H1 (cell line): ENCODE measurements around the gene ADAMTS16. TPM values are rescaled to one million over a fixed set of nuclear protein-coding genes. Genes with fewer than 3 reads are reported as not detected.

Source experiments
- CTCF ChIA-PET: fragments of 300-600 bp; sonication (Branson Sonifier 250); formaldehyde crosslinking; loops from one replicate; lab custom pipeline; 2021; ENCODE audit not compliant: partially characterized antibody; lab: Charles Lee
- POLR2A ChIA-PET: fragments of 300-600 bp; sonication (Branson Sonifier 250); formaldehyde crosslinking; loops from one replicate; lab custom pipeline; 2021; ENCODE audit warnings: inconsistent platforms; ENCODE audit not compliant: partially characterized antibody; lab: Charles Lee
- DNase-seq, 2 experiments: peaks; one replicate each; pipeline versions ENCODE4 v3.0.0 to v3.0.0-alpha.2; 2010 to 2022; ENCODE audit warnings: low spot score in 2 of 2, low read depth in 1 of 2, mixed read lengths in 1 of 2
- FAIRE-seq: peaks from 2 replicates; lab custom pipeline; 2011; peaks lifted over from hg19 to GRCh38; lab: Jason Lieb, UNC
- H2AFZ ChIP-seq: 2 replicates; pipeline ENCODE4 v1.8.1; 2012; ENCODE audit warnings: low read length, inconsistent platforms
- H2AK5ac ChIP-seq: 2 replicates; pipeline ENCODE4 v1.6.1; 2013; ENCODE audit warnings: low read depth, low read length
- H2BK120ac ChIP-seq: replicated peaks from 2 replicates; pipeline ENCODE3; 2013; ENCODE audit warnings: low read depth, low read length, inconsistent platforms
- H2BK12ac ChIP-seq: 2 replicates; pipeline ENCODE4 v1.6.1; 2013; ENCODE audit warnings: low read depth, low read length
- H2BK15ac ChIP-seq: 2 replicates; pipeline ENCODE4 v1.6.1; 2013; ENCODE audit warnings: low read length
- H2BK20ac ChIP-seq: 2 replicates; pipeline ENCODE4 v1.6.1; 2013; ENCODE audit warnings: low read length
- H2BK5ac ChIP-seq: 2 replicates; pipeline ENCODE4 v1.6.1; 2013; ENCODE audit warnings: low read depth, low read length
- H3K14ac ChIP-seq: 2 replicates; pipeline ENCODE4 v1.6.1; 2013; ENCODE audit warnings: inconsistent platforms; ENCODE audit not compliant: insufficient read length
- H3K18ac ChIP-seq: 2 replicates; pipeline ENCODE4 v1.6.1; 2013; ENCODE audit warnings: low read length; ENCODE audit errors: extremely low read depth
- H3K23ac ChIP-seq: 2 replicates; pipeline ENCODE4 v1.6.1; 2013; ENCODE audit warnings: inconsistent platforms; ENCODE audit not compliant: insufficient read length
- H3K23me2 ChIP-seq: 2 replicates; pipeline ENCODE4 v1.6.1; 2013; ENCODE audit warnings: low read depth, low read length
- H3K27ac ChIP-seq: 2 replicates; pipeline ENCODE4 v1.6.1; 2011; ENCODE audit warnings: low read depth, low read length, inconsistent platforms
- H3K27me3 ChIP-seq, 4 experiments: replicated peaks in 1 of 4; 1 replicate in 1 of 4; 2 replicates in 3 of 4; pipeline versions ENCODE4 v1.6.1 to v1.8.1; 2011 to 2013; ENCODE audit warnings: low read length in 3 of 4, mild to moderate bottlenecking in 3 of 4, inconsistent platforms in 2 of 4, mixed read lengths in 2 of 4, moderate library complexity in 1 of 4; ENCODE audit not compliant: control insufficient read depth in 3 of 4, insufficient read depth in 3 of 4; ENCODE audit errors: extremely low read depth in 1 of 4
- H3K36me3 ChIP-seq, 4 experiments: 2 replicates each; pipeline versions ENCODE4 v1.6.1 to v1.8.1; 2011 to 2013; ENCODE audit warnings: mild to moderate bottlenecking in 4 of 4, low read length in 3 of 4, moderate library complexity in 2 of 4, control low read depth in 1 of 4, inconsistent platforms in 1 of 4; ENCODE audit not compliant: insufficient read depth in 4 of 4, control insufficient read depth in 2 of 4
- H3K4ac ChIP-seq: replicated peaks from 2 replicates; pipeline ENCODE3; 2013; ENCODE audit warnings: low read length, low read depth, mixed read lengths, inconsistent platforms; ENCODE audit not compliant: insufficient read length
- H3K4me1 ChIP-seq, 4 experiments: replicated peaks in 1 of 4; 1 replicate in 1 of 4; 2 replicates in 3 of 4; pipeline versions ENCODE4 v1.6.1 to v1.8.1; 2011 to 2013; ENCODE audit warnings: low read length in 3 of 4, inconsistent platforms in 2 of 4, mixed read lengths in 1 of 4; ENCODE audit not compliant: insufficient read depth in 4 of 4, control insufficient read depth in 3 of 4
- H3K4me2 ChIP-seq, 2 experiments: 2 replicates each; pipeline versions ENCODE4 v1.6.1 to v1.8.1; 2011 to 2013; ENCODE audit warnings: low read depth in 2 of 2, low read length in 2 of 2, control low read depth in 1 of 2, inconsistent platforms in 1 of 2, mild to moderate bottlenecking in 1 of 2; ENCODE audit not compliant: insufficient read depth in 1 of 2
- H3K4me3 ChIP-seq, 4 experiments: fragments of 200-600, 300-600 bp in 1 of 4; sonication (generic), shearing (Covaris generic), sonication (Bioruptor Twin) in 1 of 4; 2 replicates each; pipeline versions ENCODE4 v1.5.1 to v1.8.1; 2011 to 2016; ENCODE audit warnings: low read length in 4 of 4, low read depth in 3 of 4, control low read depth in 2 of 4, inconsistent platforms in 2 of 4, mild to moderate bottlenecking in 2 of 4, mixed read lengths in 1 of 4, moderate library complexity in 1 of 4; ENCODE audit not compliant: insufficient read depth in 2 of 4; ENCODE audit errors: extremely low read depth in 1 of 4
- H3K56ac ChIP-seq: replicated peaks from 2 replicates; pipeline ENCODE3; 2013; ENCODE audit warnings: low read depth, mild to moderate bottlenecking, mixed read lengths, low read length, inconsistent platforms; ENCODE audit not compliant: insufficient read length
- H3K79me1 ChIP-seq: 2 replicates; pipeline ENCODE4 v1.6.1; 2013; ENCODE audit warnings: low read depth, low read length, control low read depth
- H3K79me2 ChIP-seq, 2 experiments: 2 replicates each; pipeline versions ENCODE4 v1.6.1 to v1.8.1; 2012 to 2013; ENCODE audit warnings: low read length in 2 of 2, mild to moderate bottlenecking in 2 of 2, inconsistent platforms in 1 of 2; ENCODE audit not compliant: insufficient read depth in 2 of 2, control insufficient read depth in 1 of 2
- H3K9ac ChIP-seq, 4 experiments: replicated peaks in 1 of 4; 1 replicate in 1 of 4; 2 replicates in 3 of 4; pipeline versions ENCODE4 v1.6.1 to v1.8.1; 2011 to 2013; ENCODE audit warnings: low read depth in 3 of 4, low read length in 3 of 4, control low read depth in 2 of 4, mild to moderate bottlenecking in 2 of 4, moderate library complexity in 2 of 4, inconsistent platforms in 1 of 4; ENCODE audit errors: extremely low read depth in 1 of 4
- H3K9me3 ChIP-seq, 2 experiments: 2 replicates each; pipeline versions ENCODE4 v1.6.1 to v1.8.1; 2012 to 2013; ENCODE audit warnings: mild to moderate bottlenecking in 2 of 2, moderate library complexity in 2 of 2, control low read depth in 1 of 2, inconsistent platforms in 1 of 2, low read depth in 1 of 2, low read length in 1 of 2, mixed read lengths in 1 of 2; ENCODE audit not compliant: insufficient read depth in 2 of 2
- H4K20me1 ChIP-seq, 2 experiments: replicated peaks in 1 of 2; 2 replicates each; pipeline versions ENCODE3 to v1.8.1; 2011 to 2013; ENCODE audit warnings: inconsistent platforms in 2 of 2, low read length in 2 of 2, mild to moderate bottlenecking in 1 of 2; ENCODE audit not compliant: insufficient read depth in 2 of 2, control insufficient read depth in 1 of 2
- H4K5ac ChIP-seq: 2 replicates; pipeline ENCODE4 v1.6.1; 2013; ENCODE audit warnings: low read length, low read depth, mixed read lengths, inconsistent platforms; ENCODE audit not compliant: insufficient read length
- H4K8ac ChIP-seq: 2 replicates; pipeline ENCODE4 v1.8.0; 2013; ENCODE audit warnings: mild to moderate bottlenecking, moderate library complexity, low read length, inconsistent platforms; ENCODE audit not compliant: insufficient read depth; ENCODE audit errors: extremely low read depth
- H4K91ac ChIP-seq: replicated peaks from 2 replicates; pipeline ENCODE3; 2013; ENCODE audit warnings: low read length, mixed read lengths, inconsistent platforms; ENCODE audit not compliant: insufficient read length
- CTCF ChIP-seq, 3 experiments: IDR thresholded peaks; 1 replicate in 2 of 3; 2 replicates in 1 of 3; pipeline versions ENCODE4 v1.5.1 to v1.6.1; 2011; ENCODE audit warnings: low read length in 3 of 3, mild to moderate bottlenecking in 3 of 3, inconsistent platforms in 2 of 3, low read depth in 1 of 3, moderate library complexity in 1 of 3; ENCODE audit not compliant: insufficient read depth in 1 of 3; ENCODE audit errors: control extremely low read depth in 1 of 3
- POLR2AphosphoS5 ChIP-seq: IDR thresholded peaks from 2 replicates; pipeline ENCODE4 v1.6.1; 2011; ENCODE audit warnings: low read depth, low read length
- RAD21 ChIP-seq, 2 experiments: IDR thresholded peaks in 1 of 2; conservative IDR thresholded peaks in 1 of 2; 2 replicates each; pipeline ENCODE4 v1.6.1; 2011; ENCODE audit warnings: low read depth in 2 of 2, low read length in 2 of 2, improper control_type of control experiment in 1 of 2, inconsistent platforms in 1 of 2, mild to moderate bottlenecking in 1 of 2, moderate library complexity in 1 of 2
- TEAD4 ChIP-seq: IDR thresholded peaks from 2 replicates; pipeline ENCODE4 v1.6.1; 2012; ENCODE audit warnings: low read depth, low read length, inconsistent platforms, mixed read lengths
- YY1 ChIP-seq: IDR thresholded peaks from 2 replicates; pipeline ENCODE4 v1.6.1; 2011; ENCODE audit warnings: low read depth, mild to moderate bottlenecking, low read length
- WGBS, 2 experiments: shearing (Covaris generic) in 1 of 2; methylation state at CpG; one replicate each; pipeline versions ENCODE4 v1.1.6 to v1.1.7; 2013 to 2015; ENCODE audit warnings: low lambda C conversion rate in 2 of 2, mixed read lengths in 2 of 2, inconsistent platforms in 1 of 2, low coverage in 1 of 2, missing lambda C conversion rate in 1 of 2; ENCODE audit not compliant: insufficient replicate concordance in 2 of 2, insufficient coverage in 1 of 2, insufficient read length in 1 of 2; ENCODE audit errors: extremely low coverage in 1 of 2, missing lambda C conversion rate in 1 of 2; 5-methylcytosine and 5-hydroxymethylcytosine counted together
- polyA plus RNA-seq, 7 experiments: library from polyadenylated mRNA; depleted of rRNA in 3 of 7; stranded (reverse) in 5 of 7; unstranded in 2 of 7; fragments of >200 nt in 5 of 7; fragments of 200-250 nt in 2 of 7; gene quantifications; 1 replicate in 5 of 7; 2 replicates in 1 of 7; 4 replicates in 1 of 7; pipeline versions ENCODE4 v1.2.1 to v1.2.3, GENCODE V29; 2011 to 2013; ENCODE audit warnings: missing spikeins in 2 of 7, mixed read lengths in 2 of 7
- total RNA-seq: library from RNA; stranded (reverse); fragmentation: NEBNext Ultra II Directional; extraction: Animal tissue kit (Norgen Biotek cat#: 25700); gene quantifications from 2 replicates; pipeline ENCODE4 v1.2.1, GENCODE V29; 2021

The ADAMTS16 gene
- total and polyA plus RNA-seq, 2 of the 8 experiments (the other 6 are each of a cell fraction or from before 2014, with no cell fraction given) = 3.7 to 16.0 TPM

- no peaks in the 10 kb centered on the region for H3K79me2 ChIP-seq
- H3K4me1 ChIP-seq = 0 out of 7 replicates have a peak, but pooled peaks cover 0 to 2% (median 0%) of the 10 kb centered on the region in 4 experiments
- no peak overlapping the region for H3K4me3 ChIP-seq
- H3K9me3 ChIP-seq = no peaks in the 10 kb centered on the region
- H2BK12ac ChIP-seq = 0 out of 2 replicates have a peak overlapping the region, but pooled peaks have one; percentile 31
- H2BK120ac ChIP-seq = no peak overlapping the region
- no peaks in the 10 kb centered on the region for H3K23me2 ChIP-seq
- H3K18ac ChIP-seq = no peak overlapping the region
- H3K27me3 ChIP-seq = no peaks in the 10 kb centered on the region
- no peak overlapping the region for H4K8ac ChIP-seq
- H3K4me2 ChIP-seq = no peak overlapping the region
- TF ChIP-seq YY1 = no peak
- peak; percentile 25 to 86 (median 65) for TF ChIP-seq CTCF (IDR thresholded peaks at IDR 0.05; ENCODE audit: control extremely low read depth in 1 of 3, insufficient read depth in 1 of 3, low read depth in 1 of 3, low read length in 3 of 3)
- peak; percentile 27; the same call in 1 of the 2 replicates for TF ChIP-seq TEAD4
- TF ChIP-seq POLR2AphosphoS5 = no peak
- peak; percentile 77 to 79 for TF ChIP-seq RAD21 (IDR thresholded peaks at IDR 0.05 in 1 of 2, conservative IDR thresholded peaks at IDR 0.05 in 1 of 2; ENCODE audit: low read depth in 2 of 2, low read length in 2 of 2)
- DNase-seq = no peak
- peak; percentile 36 for FAIRE-seq
- H4K20me1 ChIP-seq = no peaks in the 10 kb centered on the region
- H3K4ac ChIP-seq = no peak overlapping the region
- H2BK5ac ChIP-seq = no peak overlapping the region
- no peaks in the 10 kb centered on the region for H3K79me1 ChIP-seq
- no peak overlapping the region for H3K56ac ChIP-seq
- no peaks in the 10 kb centered on the region for H3K36me3 ChIP-seq
- H2BK15ac ChIP-seq = no peak overlapping the region
- no peak overlapping the region for H3K14ac ChIP-seq
- H3K27ac ChIP-seq = no peak overlapping the region
- H2BK20ac ChIP-seq = no peak overlapping the region
- ChIA-PET CTCF (interaction anchor here (0.6 to 3.2 kb wide), 40 partner anchors 9 to 421 kb away, joined by 3 to 33 read pairs (median 4); partner anchors contain the start of gene ICE1), POLR2A (interaction anchor here (1.2 kb wide), 1 partner anchor 9 kb away, joined by 3 read pairs; no protein-coding TSS in a partner anchor)
- H4K5ac ChIP-seq = no peak overlapping the region
- H2AK5ac ChIP-seq = 0 out of 2 replicates have a peak overlapping the region, but pooled peaks have one; percentile 17
- no peak overlapping the region for H3K23ac ChIP-seq
- WGBS, 2 experiments = 52% methylated on average over 5 of the region's 5 CpGs; no CpG with 5 or more reads in 1 of the 2 experiments
- H2AFZ ChIP-seq = no peak overlapping the region
- H4K91ac ChIP-seq = no peak overlapping the region
- H3K9ac ChIP-seq = no peak overlapping the region
Observed at GRCh38 chr5:5293029-5293428, 152.9 kb downstream of the ADAMTS16 start.
